CD4-positive, CD25-positive, alpha-beta regulatory T cell (primary cell): ENCODE results near the gene MIXL1. TPM values are rescaled to one million over a fixed set of nuclear protein-coding genes. Genes with fewer than 3 reads are reported as not detected.
"Not testable (repeated sequence)": the region's sequence is repeated elsewhere in the genome, so short reads cannot be mapped to it uniquely, and the experiment has no call there.

Experiments used
- ATAC-seq, 2 donors: fragments of 150-1000 bp; cut with Tn5 transposase; one replicate each; pipeline ENCODE4 v1.10.0; 2021; ENCODE audit warnings: low read depth in 2 of 2, moderate number of reproducible peaks in 2 of 2, moderate library complexity in 1 of 2
- DNase-seq, 3 donors: peaks; one replicate each; pipeline versions ENCODE4 v3.0.0 to v3.0.0-alpha.2; 2012 to 2022; ENCODE audit warnings: mixed read lengths in 1 of 3
- H3K27ac ChIP-seq: one replicate; pipeline ENCODE4 v1.7.0; 2013; ENCODE audit warnings: mild to moderate bottlenecking, low read length; ENCODE audit not compliant: insufficient read depth, poor library complexity, severe bottlenecking
- H3K27me3 ChIP-seq: one replicate; pipeline ENCODE4 v1.7.0; 2013; ENCODE audit warnings: low read length; ENCODE audit not compliant: control insufficient read depth, insufficient read depth
- H3K36me3 ChIP-seq: one replicate; pipeline ENCODE4 v1.7.0; 2013; ENCODE audit warnings: mild to moderate bottlenecking, low read length, moderate library complexity; ENCODE audit not compliant: control insufficient read depth, insufficient read depth
- H3K4me1 ChIP-seq: 2 replicates; pipeline ENCODE4 v1.7.0; 2013; ENCODE audit warnings: mild to moderate bottlenecking, low read length; ENCODE audit not compliant: insufficient read depth, control insufficient read depth, poor library complexity, severe bottlenecking
- H3K4me3 ChIP-seq: one replicate; pipeline ENCODE4 v1.7.0; 2013; ENCODE audit warnings: low read depth, mild to moderate bottlenecking, low read length, moderate library complexity
- H3K9me3 ChIP-seq, 2 experiments: 1 replicate in 1 of 2; 2 replicates in 1 of 2; pipeline ENCODE4 v1.7.0; 2013; ENCODE audit warnings: low read length in 2 of 2, mild to moderate bottlenecking in 1 of 2, moderate library complexity in 1 of 2; ENCODE audit not compliant: control insufficient read depth in 2 of 2
- H3K27ac Mint-ChIP-seq, 3 donors: one replicate each; pipeline ENCODE4 v1.8.0; 2020 to 2022; ENCODE audit warnings: mild to moderate bottlenecking in 3 of 3, mixed read lengths in 3 of 3, moderate library complexity in 2 of 3
- H3K27me3 Mint-ChIP-seq: one replicate; pipeline ENCODE4 v1.8.0; 2022; ENCODE audit warnings: mild to moderate bottlenecking, mixed read lengths
- H3K36me3 Mint-ChIP-seq: one replicate; pipeline ENCODE4 v1.8.0; 2020; ENCODE audit warnings: mixed read lengths
- H3K4me1 Mint-ChIP-seq, 4 donors: one replicate each; pipeline ENCODE4 v1.8.0; 2020 to 2022; ENCODE audit warnings: mixed read lengths in 4 of 4, mild to moderate bottlenecking in 1 of 4
- H3K4me3 Mint-ChIP-seq, 4 donors: one replicate each; pipeline ENCODE4 v1.8.0; 2020 to 2022; ENCODE audit warnings: mild to moderate bottlenecking in 4 of 4, mixed read lengths in 4 of 4, moderate library complexity in 3 of 4
- H3K9me3 Mint-ChIP-seq, 7 donors: one replicate each; pipeline ENCODE4 v1.8.0; 2020 to 2022; ENCODE audit warnings: mixed read lengths in 7 of 7, mild to moderate bottlenecking in 3 of 7, moderate library complexity in 2 of 7
- polyA plus RNA-seq, 4 donors: library from polyadenylated mRNA; unstranded; fragments of 300-500 nt; fragmentation: Illumina TruSeq; gene quantifications; one replicate each; pipeline ENCODE4 v1.2.3, GENCODE V29; 2021
- total RNA-seq: library from RNA; stranded (reverse); gene quantifications from one replicate; pipeline ENCODE4 v1.2.3, GENCODE V29; 2022

Gene MIXL1
- total and polyA plus RNA-seq, 5 donors from 2014 or later: not detected

- no peaks in the 10 kb centered on the region for H3K27me3 Mint-ChIP-seq
- DNase-seq (no peak), ATAC-seq (no peak)
- H3K27ac Mint-ChIP-seq: no peak overlapping the region
- Histone ChIP-seq H3K27ac (no peak overlapping the region), H3K4me1 (no peaks in the 10 kb centered on the region), H3K9me3 (peaks cover 0 to 5% of the 10 kb centered on the region in 2 experiments), H3K27me3 (no peaks in the 10 kb centered on the region), H3K36me3 (peaks cover 14% of the 10 kb centered on the region), H3K4me3 (no peak overlapping the region)
- H3K9me3 Mint-ChIP-seq: peaks cover 0 to 20% (median 3%) of the 10 kb centered on the region in 7 donors
- no peaks in the 10 kb centered on the region for H3K4me1 Mint-ChIP-seq
- no peak overlapping the region for H3K4me3 Mint-ChIP-seq
- H3K36me3 Mint-ChIP-seq: peaks cover 39% of the 10 kb centered on the region
Measured at GRCh38 chr1:226261818-226262217, 38.4 kb downstream of the MIXL1 start.

DNA sequence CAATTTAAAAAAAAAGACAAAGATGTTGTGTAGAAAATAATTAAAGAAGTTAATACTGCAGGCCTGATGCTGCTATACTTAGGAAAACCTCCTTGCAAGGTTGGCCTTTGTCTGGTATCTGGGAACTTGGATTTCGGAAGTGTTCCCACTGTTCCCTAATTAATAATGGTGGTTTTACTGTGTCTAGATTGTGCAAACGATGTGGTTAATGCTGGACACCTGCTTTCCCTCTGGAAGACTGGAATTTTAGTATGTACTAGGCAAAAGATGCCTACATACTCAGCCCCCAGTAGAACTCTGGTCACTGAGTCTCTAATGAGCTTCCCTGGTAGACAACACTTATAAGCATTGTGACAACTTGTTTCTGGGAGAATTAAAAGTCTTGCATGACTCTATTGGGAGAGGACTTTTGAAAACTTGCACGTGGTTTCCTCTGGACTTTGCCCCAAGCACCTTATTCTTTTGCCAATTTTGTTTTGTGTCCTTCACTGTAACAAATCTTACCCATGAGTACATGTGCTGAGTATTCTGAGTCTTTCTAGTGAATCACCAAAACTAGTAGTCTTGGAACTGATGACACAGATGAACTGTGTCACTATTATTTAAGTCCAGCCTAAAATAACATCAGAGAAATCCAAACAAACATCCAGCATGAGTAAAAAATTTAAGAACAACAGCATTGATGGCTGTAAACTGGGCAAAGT lies 45.1 kb downstream of the MIXL1 start:
- Mint-ChIP-seq H3K27me3 (no peaks in the 10 kb centered on the region), H3K9me3 (no peaks in the 10 kb centered on the region), H3K36me3 (peaks cover 8% of the 10 kb centered on the region), H3K4me3 (no peak overlapping the region), H3K4me1 (peaks cover 0 to 10% (median 0%) of the 10 kb centered on the region in 4 donors), H3K27ac (peak overlapping the region in 1 of 3 donors; percentile 6)
- DNase-seq (no peak), ATAC-seq (no peak)
- H3K4me3 ChIP-seq: no peak overlapping the region
- H3K27me3 ChIP-seq: no peaks in the 10 kb centered on the region
- H3K36me3 ChIP-seq: no peaks in the 10 kb centered on the region
- no peaks in the 10 kb centered on the region for H3K9me3 ChIP-seq
- H3K27ac ChIP-seq: no peak overlapping the region
- no peaks in the 10 kb centered on the region for H3K4me1 ChIP-seq

DNA sequence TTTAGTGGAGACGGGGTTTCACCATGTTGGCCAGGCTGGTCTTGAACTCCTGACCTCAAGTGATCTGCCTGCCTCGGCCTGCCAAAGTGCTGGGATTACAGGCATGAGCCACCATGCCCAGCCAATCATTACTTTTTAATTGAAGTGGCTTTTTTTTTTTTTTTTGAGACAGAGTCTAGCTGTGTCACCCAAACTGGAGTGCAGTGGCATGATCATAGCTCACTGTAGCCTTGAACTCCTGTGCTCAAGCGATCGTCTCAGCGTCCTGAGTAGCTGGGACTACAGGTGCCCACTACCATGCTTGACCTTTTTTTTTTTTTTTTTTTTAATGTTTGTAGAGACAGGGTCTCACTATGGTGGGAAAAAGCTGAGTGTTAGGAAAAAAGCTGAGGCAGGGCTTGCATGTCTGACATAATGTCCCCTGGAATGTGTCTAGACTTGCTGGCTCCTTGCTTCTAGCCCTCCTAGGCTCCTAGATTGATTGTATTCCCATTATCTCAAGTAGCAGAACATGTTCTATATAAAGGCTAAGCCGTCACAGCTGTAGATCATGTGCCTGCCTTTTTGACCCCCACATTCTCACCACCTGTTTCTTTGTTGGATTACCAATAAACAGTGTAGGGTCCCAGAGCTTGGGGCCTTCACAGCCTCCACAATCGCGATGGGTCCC lies 48.9 kb downstream of the MIXL1 start:
- not testable (repeated sequence) for H3K27me3 ChIP-seq

DNA sequence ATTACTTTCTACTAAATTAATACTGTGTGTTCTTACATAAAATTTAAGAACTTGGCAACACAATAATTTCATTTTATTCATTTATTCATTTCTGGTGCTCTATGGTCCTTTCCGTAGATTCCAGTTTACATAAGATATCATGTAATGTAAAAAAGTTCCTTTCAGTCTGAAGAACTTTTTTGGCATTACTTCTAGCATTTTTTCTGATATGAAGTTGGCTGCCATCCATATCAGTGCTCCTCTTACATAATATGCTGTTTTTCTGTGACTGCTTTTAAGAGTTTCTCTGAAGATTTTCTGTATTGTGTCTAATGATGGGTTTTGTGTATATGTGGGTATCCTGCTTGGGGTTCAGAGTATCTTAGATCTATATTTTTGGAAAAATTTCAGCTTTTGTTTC lies 50.7 kb downstream of the MIXL1 start:
- H3K27ac ChIP-seq: no peak overlapping the region
- H3K4me3 Mint-ChIP-seq: no peak overlapping the region
- no peaks in the 10 kb centered on the region for H3K27me3 Mint-ChIP-seq
- no peak for ATAC-seq
- no peak overlapping the region for H3K4me3 ChIP-seq
- peak overlapping the region in 1 of 3 donors; percentile 8 for H3K27ac Mint-ChIP-seq
- peaks cover 15% of the 10 kb centered on the region for H3K36me3 Mint-ChIP-seq
- no peaks in the 10 kb centered on the region for H3K9me3 ChIP-seq
- no peak for DNase-seq
- H3K36me3 ChIP-seq: peaks cover 4% of the 10 kb centered on the region
- no peaks in the 10 kb centered on the region for H3K27me3 ChIP-seq
- H3K4me1 Mint-ChIP-seq: peaks cover 0 to 18% (median 0%) of the 10 kb centered on the region in 4 donors
- no peaks in the 10 kb centered on the region for H3K9me3 Mint-ChIP-seq
- no peaks in the 10 kb centered on the region for H3K4me1 ChIP-seq

More for the DNA sequence above, 48.9 kb downstream of the MIXL1 start:
- Mint-ChIP-seq H3K36me3 (peaks cover 15% of the 10 kb centered on the region), H3K4me1 (peaks cover 0 to 18% (median 0%) of the 10 kb centered on the region in 4 donors), H3K27ac (peak overlapping the region in 1 of 3 donors; percentile 11)
- not testable (repeated sequence) for H3K27me3 Mint-ChIP-seq, H3K27ac ChIP-seq, H3K9me3 ChIP-seq, H3K36me3 ChIP-seq, DNase-seq, ATAC-seq, H3K4me1 ChIP-seq, H3K4me3 Mint-ChIP-seq, H3K4me3 ChIP-seq, H3K9me3 Mint-ChIP-seq

DNA sequence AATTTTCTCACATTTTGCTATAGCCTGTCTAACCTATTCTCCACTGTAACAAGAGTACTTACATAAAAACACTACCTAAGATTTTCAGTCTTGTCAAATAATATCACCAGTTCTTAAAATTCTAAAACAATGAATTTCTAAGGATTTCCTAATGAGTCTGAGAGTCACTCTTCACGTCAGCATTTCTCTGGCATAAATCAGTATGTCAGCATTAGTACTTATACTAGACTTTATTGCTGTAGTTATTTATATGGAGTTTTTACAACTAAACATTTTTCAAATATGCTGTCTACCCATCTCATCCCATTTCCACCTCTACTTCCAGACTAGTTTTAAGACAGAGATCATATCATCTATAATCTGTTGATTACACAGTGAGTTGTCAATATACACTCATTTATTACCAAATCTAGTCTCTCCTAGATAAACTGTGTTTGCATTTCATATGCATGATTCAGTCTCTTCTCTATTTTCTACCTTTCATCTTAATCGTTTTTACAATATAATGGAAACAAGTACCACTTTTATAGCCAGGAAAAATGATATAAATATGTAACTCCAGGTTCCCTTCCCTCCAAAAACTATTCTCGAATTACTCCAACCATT lies 52.7 kb downstream of the MIXL1 start:
- Histone ChIP-seq H3K4me3 (no peak overlapping the region), H3K9me3 (no peaks in the 10 kb centered on the region), H3K36me3 (peaks cover 4% of the 10 kb centered on the region), H3K27ac (no peak overlapping the region), H3K27me3 (no peaks in the 10 kb centered on the region), H3K4me1 (no peaks in the 10 kb centered on the region)
- no peak for ATAC-seq
- no peak for DNase-seq
- Mint-ChIP-seq H3K4me1 (peaks cover 0 to 14% (median 0%) of the 10 kb centered on the region in 4 donors), H3K36me3 (peaks cover 20% of the 10 kb centered on the region), H3K4me3 (no peak overlapping the region), H3K27me3 (no peaks in the 10 kb centered on the region), H3K27ac (no peak overlapping the region), H3K9me3 (no peaks in the 10 kb centered on the region)

Other genes starting within 250 kb of the MIXL1 start
- gene SDE2, start 224.3 kb upstream of the MIXL1 start, total RNA-seq: 38.1 TPM
- 10 to 100 TPM in 2 of 4 donors, 1 to 10 TPM in 2; 5.9 to 11.6 (median 9.7) TPM for gene SDE2, start 224.3 kb upstream of the MIXL1 start, polyA plus RNA-seq
- 408 TPM for gene H3-3A, start 160.9 kb upstream of the MIXL1 start, total RNA-seq
- gene H3-3A, start 160.9 kb upstream of the MIXL1 start, polyA plus RNA-seq: 1,000 to 10,000 TPM in 2 of 4 donors, 100 to 1,000 TPM in 2; 858 to 1,137 (median 1,025) TPM
- 29.6 TPM for gene ACBD3, start 36.9 kb upstream of the MIXL1 start, total RNA-seq
- gene ACBD3, start 36.9 kb upstream of the MIXL1 start, polyA plus RNA-seq: 10 to 100 TPM; 14.7 to 21.9 (median 19.9) TPM
- 3.3 TPM for gene LIN9, start 85.5 kb downstream of the MIXL1 start, total RNA-seq
- 1 to 10 TPM; 3.1 to 6.7 (median 4.3) TPM for gene LIN9, start 85.5 kb downstream of the MIXL1 start, polyA plus RNA-seq
- gene PARP1, start 184.4 kb downstream of the MIXL1 start, total RNA-seq: 104 TPM
- gene PARP1, start 184.4 kb downstream of the MIXL1 start, polyA plus RNA-seq: 100 to 1,000 TPM in 3 of 4 donors, 10 to 100 TPM in 1; 99.1 to 129 (median 110) TPM